GM21367 (cell line): ENCODE data around the gene F12.
"Not testable (repeated sequence)": the region's sequence is repeated elsewhere in the genome, so short reads cannot be mapped to it uniquely, and the experiment has no call there.

ENCODE experiments used
- ATAC-seq: cut with Tn5 transposase; IDR thresholded peaks from one replicate; pipeline ENCODE4 v1.9.1; 2021; ENCODE audit not compliant: unreplicated experiment

The F12 gene

DNA sequence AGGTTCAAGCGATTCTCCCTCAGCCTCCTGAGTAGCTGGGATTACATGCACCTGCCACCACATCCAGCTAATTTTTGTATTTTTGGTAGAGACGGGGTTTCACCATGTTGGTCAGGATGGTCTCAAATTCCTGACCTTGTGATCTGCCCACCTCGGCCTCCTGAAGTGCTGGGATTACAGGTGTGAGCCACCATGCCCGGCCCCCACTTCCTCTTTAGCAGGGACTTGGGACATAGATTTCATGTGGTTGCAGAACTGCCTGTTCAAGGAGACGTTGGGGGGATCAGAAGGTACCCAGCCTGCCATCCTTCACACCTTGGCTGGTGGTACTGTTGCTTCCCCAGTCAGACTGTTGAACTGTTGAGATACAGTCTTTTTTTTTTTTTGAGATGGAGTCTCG, 7.7 kb upstream of the F12 start:
- ATAC-seq = not testable (repeated sequence)

DNA sequence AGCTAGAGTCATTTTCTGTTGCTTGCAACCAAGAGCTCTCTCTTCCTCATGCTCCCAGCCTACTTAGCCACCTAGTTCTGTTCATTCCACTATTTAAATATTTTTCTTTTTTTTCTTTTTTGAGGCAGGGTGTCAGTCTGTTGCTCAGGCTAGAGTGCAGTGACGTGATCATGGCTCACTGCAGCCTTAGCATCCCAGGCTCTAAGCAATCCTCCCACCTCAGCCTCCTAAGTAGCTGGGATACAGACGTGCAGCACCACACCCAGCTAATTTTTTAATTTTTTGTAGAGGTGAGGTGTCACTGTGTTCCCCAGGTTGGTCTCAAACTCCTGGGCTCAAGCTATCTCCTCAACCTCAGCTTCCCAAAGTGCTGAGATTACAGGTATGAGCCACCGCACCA, 5.1 kb upstream of the F12 start:
- no peak for ATAC-seq

DNA sequence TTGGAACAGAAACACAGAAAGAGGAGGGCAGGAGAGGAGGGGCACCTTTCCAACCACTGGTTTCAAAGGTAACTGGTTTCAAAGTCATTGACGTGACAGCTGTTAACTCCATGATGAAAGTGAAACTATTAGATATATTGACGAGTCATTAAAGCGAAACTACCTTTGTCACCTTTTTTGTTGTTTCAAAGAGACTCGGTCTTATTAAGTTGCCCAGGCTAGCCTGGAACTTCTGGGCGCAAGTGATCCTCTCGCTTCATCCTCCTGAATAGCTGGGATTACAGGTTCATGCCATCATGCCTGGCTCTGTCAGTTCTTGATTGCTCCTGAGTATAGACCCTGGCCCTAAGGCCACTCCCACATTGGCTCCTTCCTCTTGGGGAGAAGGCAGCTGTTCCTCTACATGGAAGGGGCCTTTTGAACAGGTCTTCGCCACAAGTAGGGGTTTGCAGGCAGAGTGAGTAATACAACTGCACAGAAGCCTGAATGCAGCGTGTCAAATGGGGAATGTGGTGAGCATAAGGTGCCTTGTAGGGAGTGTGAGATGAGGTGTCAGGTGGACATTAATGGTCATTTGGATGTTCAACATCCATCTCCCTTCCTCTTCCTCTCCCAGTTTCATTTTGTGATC, 3.4 kb upstream of the F12 start:
- peak; percentile 48 for ATAC-seq

DNA sequence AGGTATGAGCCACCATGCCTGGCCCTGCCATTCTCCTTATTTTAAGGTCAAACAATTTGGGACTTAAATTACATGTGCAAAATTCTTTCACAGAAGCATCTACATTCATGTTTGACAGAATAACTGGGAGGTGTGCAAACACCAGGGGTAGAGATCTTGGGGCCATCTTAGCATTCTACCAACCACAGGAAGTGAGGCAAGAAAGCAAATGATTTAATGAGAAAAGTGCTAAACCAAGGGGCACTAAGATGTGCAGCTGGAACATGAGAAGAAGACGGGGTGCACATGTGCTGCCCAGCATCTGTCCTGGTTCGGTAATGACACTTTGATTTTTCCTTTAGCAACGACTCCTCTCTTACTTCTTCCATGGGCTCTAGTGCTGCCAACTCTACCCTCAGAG, 1.2 kb upstream of the F12 start:
- no peak for ATAC-seq

DNA sequence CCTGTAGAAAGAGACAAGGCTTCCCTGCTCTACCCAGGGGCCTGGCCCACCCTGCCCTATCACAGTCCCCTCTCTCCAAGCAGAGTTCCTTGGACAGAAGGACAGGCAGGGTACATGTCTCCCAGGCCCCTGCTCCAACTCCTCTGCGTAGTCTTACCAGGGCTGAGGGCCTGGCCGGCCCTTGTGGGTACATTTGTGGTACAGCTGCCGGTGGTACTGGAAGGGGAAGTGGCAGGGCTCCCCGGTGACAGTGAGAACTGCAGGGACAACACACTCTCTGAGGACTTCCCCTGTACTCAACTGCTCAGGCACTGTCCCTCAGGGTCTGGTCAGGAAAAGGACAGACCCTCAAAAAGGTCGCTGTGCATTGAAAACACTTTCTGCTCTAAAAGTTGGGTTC, 3.6 kb downstream of the F12 start:
- no peak for ATAC-seq

DNA sequence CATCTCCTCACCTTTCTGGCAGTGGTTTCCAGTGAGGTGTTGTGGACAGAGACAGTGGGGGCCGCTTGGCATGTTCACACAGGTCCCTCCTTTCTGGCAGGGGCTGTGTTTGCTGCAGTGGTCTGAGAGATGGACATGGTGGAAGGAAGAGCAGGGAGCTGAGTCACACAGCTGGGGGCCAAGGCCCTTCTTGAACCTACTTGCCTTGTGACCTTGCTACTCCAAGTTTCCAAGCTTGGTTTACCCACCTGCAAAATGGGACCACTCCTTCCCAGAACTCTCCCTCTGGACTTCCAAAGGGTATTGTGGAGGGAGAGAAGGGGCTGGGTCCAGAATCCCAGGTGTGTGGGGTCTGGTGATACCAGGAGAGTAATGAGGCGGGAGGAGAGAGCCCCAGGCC, 4.1 kb downstream of the F12 start:
- no peak for ATAC-seq

DNA sequence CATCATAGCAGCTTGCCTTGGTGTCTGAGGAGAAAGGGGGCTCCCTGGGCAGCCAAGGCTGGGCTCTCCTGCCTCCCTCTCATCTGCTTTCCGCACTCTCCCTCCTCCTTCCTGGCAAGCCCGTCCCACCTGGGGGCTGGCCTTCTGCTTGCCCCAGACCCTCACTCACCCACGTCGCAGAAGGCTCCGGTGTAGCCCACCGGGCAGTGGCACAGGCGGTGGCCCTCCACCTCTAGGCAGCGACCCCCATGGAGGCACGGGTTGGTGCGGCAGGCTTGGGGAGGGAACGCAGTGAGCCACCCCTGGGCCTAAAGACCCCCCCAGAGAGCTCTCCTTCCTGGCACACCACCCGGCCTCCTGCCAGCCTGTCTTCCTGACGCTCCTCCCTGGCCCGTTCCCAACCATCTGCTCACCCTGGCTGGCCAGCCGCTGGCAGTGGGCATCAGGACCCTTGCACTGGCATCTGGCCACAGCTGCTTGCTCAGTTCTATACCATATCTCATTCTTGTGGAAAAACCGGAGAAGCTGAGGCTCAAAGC, 4.7 kb downstream of the F12 start:
- no peak for ATAC-seq

DNA sequence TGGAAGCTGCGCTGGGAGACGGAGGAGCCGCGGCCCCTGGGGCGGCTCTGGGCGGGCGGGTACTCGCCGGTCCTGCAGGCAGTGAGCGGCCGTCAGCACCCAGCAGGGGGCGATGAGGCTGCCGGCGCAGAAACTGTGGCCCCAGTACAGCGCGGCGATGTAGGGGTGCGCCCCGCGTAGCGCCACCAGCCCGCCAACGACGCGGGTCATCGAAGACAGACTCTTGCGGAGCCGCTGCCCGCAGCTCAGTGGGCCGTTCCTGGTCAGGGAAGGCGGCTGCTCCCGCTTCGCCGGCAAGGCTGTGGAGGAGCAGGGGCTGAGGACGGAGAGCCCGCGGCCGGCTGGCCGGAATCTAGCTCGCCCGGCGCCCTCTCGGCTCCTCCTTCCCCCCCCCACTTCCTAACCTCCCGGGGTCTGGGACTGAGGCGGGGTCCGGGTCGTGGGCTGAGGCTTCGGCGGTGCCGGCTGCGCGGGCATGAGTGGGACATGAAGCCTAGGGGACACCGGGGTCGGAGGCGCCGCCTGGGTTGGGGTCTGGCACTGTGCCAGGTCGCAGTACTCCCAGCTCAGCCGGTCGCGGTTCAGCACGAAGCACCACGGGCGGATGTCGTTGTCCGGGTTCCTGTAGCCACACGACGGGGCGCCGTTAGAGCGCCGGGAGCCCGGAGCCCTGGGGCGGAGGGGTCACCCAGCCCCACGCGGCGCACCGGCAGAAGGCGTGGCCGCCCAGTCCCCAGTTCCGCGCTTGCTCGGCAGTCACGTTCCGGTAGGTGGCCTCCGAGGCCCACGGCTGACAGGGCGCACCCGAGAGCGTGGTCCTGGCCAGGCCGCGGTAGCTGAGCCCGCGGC, 5.3 kb downstream of the F12 start:
- ATAC-seq = peak; percentile 58

DNA sequence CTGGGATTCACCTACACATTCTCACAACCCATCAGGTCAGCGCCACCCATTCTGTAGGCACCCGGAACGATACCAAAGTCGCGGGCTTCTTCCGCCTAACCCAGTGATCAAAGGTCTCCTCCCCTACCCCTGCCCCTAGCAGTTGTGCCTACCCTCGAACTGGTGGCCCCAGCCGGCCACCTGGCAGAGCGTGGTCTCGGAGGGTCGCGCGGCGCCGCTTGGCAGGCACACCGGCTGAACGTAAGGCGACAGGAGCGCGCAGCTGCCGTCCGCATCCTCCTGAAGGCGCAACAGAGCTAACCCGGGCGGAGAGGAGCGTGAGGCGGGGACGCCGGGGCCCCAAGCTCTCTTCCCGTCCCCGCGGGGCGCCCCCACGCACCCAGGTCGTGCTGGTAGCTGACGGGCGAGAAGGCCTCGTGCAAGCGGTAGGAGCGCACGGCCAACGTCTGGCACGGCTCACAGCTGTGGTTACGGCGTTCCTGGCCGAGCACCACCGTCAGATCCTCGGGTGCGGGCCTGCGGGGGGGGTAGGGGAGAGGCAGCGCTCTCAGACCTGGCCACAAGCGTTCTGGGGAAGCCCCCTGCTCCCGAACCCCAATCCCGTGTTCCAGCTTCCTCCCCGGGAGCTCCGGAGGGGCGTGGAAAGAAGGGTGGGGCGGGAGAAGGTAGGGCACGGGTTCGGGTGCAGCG, 6.1 kb downstream of the F12 start:
- no peak for ATAC-seq

DNA sequence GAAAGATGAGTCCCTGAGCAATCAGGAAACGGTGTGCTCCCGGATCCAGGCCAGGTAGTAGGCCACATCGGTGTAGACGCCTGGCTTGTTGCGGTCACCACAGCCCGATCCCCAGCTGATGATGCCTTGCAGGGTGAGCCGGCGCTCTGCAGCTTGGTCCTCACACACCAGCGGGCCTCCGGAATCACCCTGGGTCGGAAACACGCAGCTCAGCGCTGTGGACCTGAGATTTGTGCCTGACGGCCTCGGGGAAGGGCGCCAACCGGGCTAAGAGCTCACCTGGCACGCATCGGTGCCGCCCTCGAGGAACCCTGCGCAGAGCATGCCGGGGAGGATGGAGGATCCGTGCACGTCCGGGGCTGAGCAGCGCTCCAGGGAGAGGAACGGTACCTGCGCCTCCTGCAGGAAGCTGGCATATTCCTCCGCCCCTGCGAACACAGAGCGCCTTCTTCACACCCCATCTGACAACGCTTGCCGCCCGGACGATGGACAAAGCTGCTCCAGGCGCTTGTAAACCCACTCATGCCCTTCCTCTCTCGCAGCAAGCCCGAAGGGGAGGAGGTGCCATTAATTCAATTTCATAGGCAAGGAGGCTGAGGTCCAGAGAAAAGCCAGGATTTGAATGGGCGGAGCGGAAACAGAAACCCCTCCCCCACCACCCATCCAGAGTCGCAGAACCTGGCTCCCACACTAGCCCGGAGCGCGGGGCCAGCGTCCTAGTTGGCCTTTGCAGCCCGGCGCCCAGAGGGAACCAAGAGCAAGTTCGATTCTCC, 6.9 kb downstream of the F12 start:
- ATAC-seq = no peak

DNA sequence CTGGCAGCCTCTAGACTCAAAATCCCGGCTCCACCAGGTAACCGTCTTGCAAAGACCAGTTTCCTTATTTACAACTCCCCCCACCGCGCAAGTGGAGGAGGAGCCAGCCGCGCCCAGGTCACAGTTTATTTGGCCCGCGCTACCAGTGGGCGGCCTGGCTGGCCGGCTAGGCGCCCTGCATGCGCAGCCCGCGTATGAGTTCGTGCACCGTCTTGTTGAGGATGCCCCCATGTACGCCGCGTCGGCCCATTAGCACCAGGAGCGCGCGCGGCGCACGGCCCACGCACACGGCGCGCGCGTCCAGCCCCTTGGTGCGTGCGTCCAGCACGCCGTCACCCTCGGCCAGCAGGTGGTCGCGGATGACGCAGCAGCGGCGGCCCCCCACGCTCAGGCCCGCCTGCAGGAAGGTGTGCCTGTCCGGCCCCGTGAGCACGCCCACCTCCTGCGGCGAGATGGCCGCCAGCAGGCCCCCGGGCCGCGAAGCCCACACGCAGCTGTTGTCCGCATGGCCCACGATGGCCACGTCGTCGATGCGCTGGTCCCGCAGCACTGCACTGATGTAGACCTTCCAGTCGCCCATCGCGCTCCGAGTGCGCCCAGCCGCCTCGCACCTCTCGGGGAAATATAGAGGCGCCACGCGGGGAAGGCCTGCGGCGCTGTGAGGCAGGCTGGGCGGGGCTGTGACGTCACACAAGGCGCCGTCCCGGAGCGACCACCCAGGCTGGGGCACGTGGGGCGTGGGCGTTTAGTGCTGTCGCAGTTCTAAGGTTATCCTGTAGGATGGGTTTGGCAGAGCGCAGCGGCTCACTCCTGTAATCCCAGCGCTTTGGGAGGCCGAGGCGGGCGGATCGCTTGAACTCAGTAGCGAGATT, 9.1 kb downstream of the F12 start, which contains the start of gene PFN3:
TSS of gene PFN3 (minus strand) at position 665 of the 872 bp plus-strand sequence. CDS start at position 580, 85 bp downstream.
- no peak for ATAC-seq

DNA sequence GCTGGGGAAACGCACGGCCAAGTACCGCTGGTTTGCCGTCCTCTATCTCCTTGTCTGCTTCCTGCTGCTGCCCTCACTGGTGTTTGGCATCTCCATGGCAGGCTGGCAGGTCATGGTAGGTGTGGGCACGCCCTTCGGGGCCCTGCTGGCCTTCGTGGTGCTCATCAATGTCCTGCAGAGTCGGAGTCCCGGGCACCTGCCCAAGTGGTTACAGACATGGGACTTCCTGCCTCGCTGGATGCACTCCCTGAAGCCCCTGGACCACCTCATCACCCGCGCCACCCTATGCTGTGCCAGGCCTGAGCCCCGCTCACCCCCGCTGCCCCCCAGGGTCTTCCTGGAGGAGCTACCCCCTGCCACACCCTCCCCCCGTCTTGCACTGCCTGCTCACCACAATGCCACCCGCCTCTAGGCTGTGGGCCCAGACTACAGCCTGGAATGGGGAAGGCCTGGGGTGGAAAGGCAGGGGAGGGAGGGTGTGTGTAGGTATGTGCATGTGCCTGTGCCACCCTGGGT, 11.4 kb downstream of the F12 start:
- ATAC-seq = no peak

DNA sequence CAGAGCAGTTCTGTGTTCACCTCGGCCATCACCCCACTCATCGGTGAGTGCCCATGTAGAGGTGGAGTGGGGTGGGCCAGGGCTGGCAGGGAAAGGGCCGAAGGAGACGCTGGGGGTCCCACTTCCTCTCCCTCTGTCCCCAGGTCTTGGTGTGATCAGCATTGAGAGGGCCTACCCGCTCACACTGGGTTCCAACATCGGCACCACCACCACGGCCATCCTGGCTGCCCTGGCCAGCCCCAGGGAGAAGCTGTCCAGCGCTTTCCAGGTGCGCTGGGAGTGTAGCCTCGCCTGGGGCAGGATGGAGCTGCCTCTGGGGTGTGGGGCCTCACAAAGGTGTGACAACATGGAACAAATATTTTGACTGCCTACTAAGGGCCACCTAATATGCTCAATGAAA, 12.6 kb downstream of the F12 start:
- no peak for ATAC-seq

DNA sequence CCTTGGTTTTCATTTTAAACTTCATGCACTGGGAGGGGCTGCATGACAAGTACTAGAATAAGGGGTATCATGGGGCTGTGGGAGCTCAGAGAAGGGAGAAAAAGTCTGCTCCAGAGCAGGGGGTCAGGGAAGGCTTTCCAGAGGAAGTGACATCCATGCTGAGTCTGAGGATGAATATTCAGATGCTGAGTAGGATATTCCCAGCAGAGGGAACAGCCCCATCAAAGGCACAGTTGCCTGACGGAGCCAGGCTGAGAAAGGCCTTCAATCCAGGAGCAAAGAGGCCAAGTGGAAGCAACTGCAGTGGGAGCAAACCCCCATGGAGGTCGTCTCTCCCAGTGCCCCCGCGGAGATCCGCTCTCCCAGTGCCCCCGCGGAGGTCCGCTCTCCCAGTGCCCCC, 13.3 kb downstream of the F12 start:
- ATAC-seq = no peak

DNA sequence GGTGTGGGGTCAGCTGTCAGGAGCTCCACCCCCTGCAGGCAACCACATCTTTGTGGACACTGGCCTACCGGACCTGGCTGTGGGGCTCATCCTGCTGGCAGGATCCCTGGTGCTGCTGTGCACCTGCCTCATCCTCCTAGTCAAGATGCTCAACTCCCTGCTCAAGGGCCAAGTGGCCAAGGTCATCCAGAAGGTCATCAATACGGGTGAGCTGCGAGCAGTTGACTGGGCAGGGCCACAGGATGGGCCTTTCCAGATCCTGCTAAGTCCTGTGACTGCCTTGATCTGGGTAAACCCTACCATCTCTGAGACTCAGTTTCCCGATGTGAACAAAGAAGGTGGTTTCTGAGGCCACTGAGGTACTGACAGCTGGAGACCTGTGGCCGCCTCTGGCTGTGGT, 15.4 kb downstream of the F12 start:
- ATAC-seq = no peak

DNA sequence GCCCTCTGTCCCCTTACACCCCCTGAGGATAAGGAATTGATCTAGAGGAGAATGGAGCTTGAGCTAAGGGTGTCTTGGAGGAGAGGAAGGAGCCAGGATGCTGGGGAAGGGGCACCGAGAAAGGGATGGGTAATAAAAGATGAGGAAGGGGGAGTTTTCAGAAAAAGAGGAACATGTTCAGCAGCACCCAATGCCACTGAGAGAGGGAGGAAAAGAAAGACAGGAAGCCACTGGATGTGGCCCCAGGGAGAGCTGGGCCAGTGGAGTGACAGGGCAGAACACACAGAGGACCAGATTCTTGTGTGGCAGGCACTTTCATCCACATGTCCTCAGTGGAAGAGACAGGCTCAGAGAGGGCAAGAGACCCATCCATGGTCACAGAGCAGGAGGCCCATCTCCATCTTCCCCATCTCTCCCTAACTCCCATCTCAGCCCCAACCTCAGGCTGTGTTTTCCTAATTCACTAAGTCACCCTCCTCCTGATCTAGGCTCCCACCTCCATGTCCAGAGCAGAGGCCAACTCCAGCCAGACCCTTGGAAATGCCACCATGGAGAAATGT, 16.1 kb downstream of the F12 start:
- ATAC-seq = no peak

DNA sequence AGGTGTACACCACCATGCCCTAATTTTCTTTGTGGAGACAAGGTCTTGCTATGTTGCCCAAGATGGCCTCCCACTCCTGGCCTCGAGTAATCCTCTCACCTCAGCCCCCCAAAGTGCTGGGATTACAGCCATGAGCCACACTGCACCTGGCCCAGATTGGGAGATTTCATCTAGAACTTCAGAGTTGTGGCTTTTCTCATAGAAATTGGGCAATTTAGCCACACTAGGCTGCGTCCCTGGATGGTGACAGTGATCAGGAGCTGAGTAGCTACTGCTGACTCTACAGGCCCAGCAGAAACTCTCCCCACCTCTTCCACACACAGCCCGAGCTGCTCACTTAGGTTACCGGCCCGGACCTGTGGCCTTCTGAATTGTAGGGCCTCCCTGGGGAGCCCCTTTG, 16.6 kb downstream of the F12 start:
- ATAC-seq = no peak

DNA sequence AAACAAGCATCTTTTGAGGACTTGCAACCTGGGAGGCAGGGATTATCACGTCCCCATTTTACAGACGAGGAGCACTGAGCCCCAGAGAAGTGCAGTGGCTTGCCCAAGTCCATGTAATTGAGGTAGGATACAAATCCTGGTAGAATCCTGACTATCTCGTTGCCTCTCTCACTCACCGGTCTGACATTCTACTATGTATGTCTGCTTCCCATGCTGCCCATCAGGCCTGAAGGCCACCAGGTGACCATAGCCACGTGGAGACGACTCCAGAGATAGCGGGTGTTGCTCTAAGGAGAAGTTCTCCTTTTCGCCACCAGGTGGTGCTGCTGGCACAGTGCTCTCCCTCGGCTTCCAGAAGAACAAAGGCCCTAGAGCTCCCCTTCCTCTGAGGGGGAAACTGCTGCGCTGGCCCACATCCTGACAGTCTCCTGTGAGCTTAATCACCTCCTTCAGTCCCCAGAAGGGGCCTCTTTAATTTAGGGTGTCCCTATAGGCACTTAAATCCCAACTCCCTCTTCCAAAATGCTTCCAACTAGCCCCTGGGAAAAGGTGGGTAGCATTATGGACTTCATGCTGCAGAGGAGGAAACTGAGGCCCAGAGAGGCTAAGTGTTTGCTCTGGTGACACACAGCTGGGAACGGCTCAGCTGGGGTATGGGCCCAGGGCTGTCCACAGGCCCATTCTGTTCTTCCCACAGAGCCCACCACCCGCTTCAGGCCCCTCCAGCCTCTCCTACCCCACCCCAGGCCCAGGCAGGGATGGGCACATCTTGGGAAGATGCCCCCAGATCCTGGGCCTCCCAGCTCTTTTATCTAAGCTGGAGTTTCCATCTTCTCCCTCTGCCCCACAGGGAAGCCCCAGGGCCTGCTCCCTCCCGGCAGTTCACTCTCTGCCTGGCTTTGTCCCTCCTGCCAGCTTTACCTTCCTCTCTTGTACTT, 18.7 kb downstream of the F12 start:
- peak; percentile 52 for ATAC-seq
